Stimulated activated memory B cell treated with anti-CD40 and anti-IgM and Interleukin-4, amounts not matched to agents 10 μg/mL and 1 μg/mL and 100 μg/mL, for 72 hours (primary cell): Measurements from ENCODE around the gene PRICKLE2.

Source experiments
- ATAC-seq: fragments of 150-1000 bp; cut with Tn5 transposase; 2 replicates; pipeline ENCODE4 v1.10.0; 2021
- H3K27ac Mint-ChIP-seq: one replicate; pipeline ENCODE4 v1.8.0; 2022; ENCODE audit warnings: mild to moderate bottlenecking, mixed read lengths
- H3K27me3 Mint-ChIP-seq: one replicate; pipeline ENCODE4 v1.8.0; 2022; ENCODE audit warnings: mixed read lengths
- H3K36me3 Mint-ChIP-seq: one replicate; pipeline ENCODE4 v1.8.0; 2022; ENCODE audit warnings: mixed read lengths
- H3K4me1 Mint-ChIP-seq: one replicate; pipeline ENCODE4 v1.8.0; 2022; ENCODE audit warnings: mixed read lengths
- H3K4me3 Mint-ChIP-seq: one replicate; pipeline ENCODE4 v1.8.0; 2022; ENCODE audit warnings: mild to moderate bottlenecking, moderate library complexity, mixed read lengths
- H3K9me3 Mint-ChIP-seq: one replicate; pipeline ENCODE4 v1.8.0; 2022; ENCODE audit warnings: mixed read lengths

Gene PRICKLE2

GRCh38 chr3:64234571-64234970 lies 9.3 kb upstream of the PRICKLE2 start:
- peaks cover 20% of the 10 kb centered on the region for H3K27me3 Mint-ChIP-seq
- H3K27ac Mint-ChIP-seq = no peak overlapping the region
- no peaks in the 10 kb centered on the region for H3K4me1 Mint-ChIP-seq
- H3K4me3 Mint-ChIP-seq = no peak overlapping the region
- H3K36me3 Mint-ChIP-seq = no peaks in the 10 kb centered on the region
- no peaks in the 10 kb centered on the region for H3K9me3 Mint-ChIP-seq
- no peak for ATAC-seq

GRCh38 chr3:64232821-64233220 lies 7.6 kb upstream of the PRICKLE2 start:
- H3K27ac Mint-ChIP-seq = no peak overlapping the region
- no peak overlapping the region for H3K4me3 Mint-ChIP-seq
- peaks cover 15% of the 10 kb centered on the region for H3K27me3 Mint-ChIP-seq
- H3K4me1 Mint-ChIP-seq = no peaks in the 10 kb centered on the region
- no peak for ATAC-seq
- no peaks in the 10 kb centered on the region for H3K9me3 Mint-ChIP-seq
- H3K36me3 Mint-ChIP-seq = no peaks in the 10 kb centered on the region

- Mint-ChIP-seq H3K36me3 (no peaks in the 10 kb centered on the region), H3K27me3 (peaks cover 4% of the 10 kb centered on the region), H3K4me3 (no peak overlapping the region), H3K9me3 (no peaks in the 10 kb centered on the region), H3K27ac (no peak overlapping the region), H3K4me1 (peaks cover 12% of the 10 kb centered on the region)
- no peak for ATAC-seq
Measured at GRCh38 chr3:64229903-64230302, 4.6 kb upstream of the PRICKLE2 start.

- H3K4me1 Mint-ChIP-seq = peaks cover 20% of the 10 kb centered on the region
- ATAC-seq = no peak
- no peaks in the 10 kb centered on the region for H3K36me3 Mint-ChIP-seq
- H3K27ac Mint-ChIP-seq = no peak overlapping the region
- H3K9me3 Mint-ChIP-seq = no peaks in the 10 kb centered on the region
- no peak overlapping the region for H3K4me3 Mint-ChIP-seq
- no peaks in the 10 kb centered on the region for H3K27me3 Mint-ChIP-seq
Measured at GRCh38 chr3:64228110-64228509, 2.8 kb upstream of the PRICKLE2 start.

- Mint-ChIP-seq H3K27me3 (no peaks in the 10 kb centered on the region), H3K9me3 (no peaks in the 10 kb centered on the region), H3K4me1 (peaks cover 27% of the 10 kb centered on the region), H3K27ac (no peak overlapping the region), H3K36me3 (no peaks in the 10 kb centered on the region), H3K4me3 (no peak overlapping the region)
- ATAC-seq = no peak
Measured at GRCh38 chr3:64226730-64227129, 1.5 kb upstream of the PRICKLE2 start.

GRCh38 chr3:64225695-64226499 lies 631 bp upstream of the PRICKLE2 start:
- H3K36me3 Mint-ChIP-seq = no peaks in the 10 kb centered on the region
- no peaks in the 10 kb centered on the region for H3K27me3 Mint-ChIP-seq
- peak overlapping the region; percentile 99 for H3K27ac Mint-ChIP-seq
- peaks cover 27% of the 10 kb centered on the region for H3K4me1 Mint-ChIP-seq
- ATAC-seq = no peak
- peak overlapping the region; percentile 89 for H3K4me3 Mint-ChIP-seq
- no peaks in the 10 kb centered on the region for H3K9me3 Mint-ChIP-seq

- no peaks in the 10 kb centered on the region for H3K27me3 Mint-ChIP-seq
- no peaks in the 10 kb centered on the region for H3K36me3 Mint-ChIP-seq
- peak overlapping the region; percentile 89 for H3K4me3 Mint-ChIP-seq
- peaks cover 33% of the 10 kb centered on the region for H3K4me1 Mint-ChIP-seq
- no peak for ATAC-seq
- H3K9me3 Mint-ChIP-seq = no peaks in the 10 kb centered on the region
- peak overlapping the region; percentile 99 for H3K27ac Mint-ChIP-seq
Measured at GRCh38 chr3:64223791-64224745, 1.2 kb downstream of the PRICKLE2 start.

- no peak for ATAC-seq
- no peak overlapping the region for H3K27ac Mint-ChIP-seq
- H3K27me3 Mint-ChIP-seq = no peaks in the 10 kb centered on the region
- H3K4me3 Mint-ChIP-seq = no peak overlapping the region
- H3K4me1 Mint-ChIP-seq = peaks cover 33% of the 10 kb centered on the region
- H3K9me3 Mint-ChIP-seq = no peaks in the 10 kb centered on the region
- no peaks in the 10 kb centered on the region for H3K36me3 Mint-ChIP-seq
Measured at GRCh38 chr3:64222501-64223111, 2.7 kb downstream of the PRICKLE2 start.

GRCh38 chr3:64221571-64222257 lies 3.6 kb downstream of the PRICKLE2 start:
- Mint-ChIP-seq H3K27ac (no peak overlapping the region), H3K9me3 (no peaks in the 10 kb centered on the region), H3K4me1 (peaks cover 33% of the 10 kb centered on the region), H3K4me3 (no peak overlapping the region), H3K36me3 (no peaks in the 10 kb centered on the region), H3K27me3 (no peaks in the 10 kb centered on the region)
- ATAC-seq = no peak

GRCh38 chr3:64220161-64220914 lies 4.9 kb downstream of the PRICKLE2 start:
- no peaks in the 10 kb centered on the region for H3K27me3 Mint-ChIP-seq
- ATAC-seq = no peak

GRCh38 chr3:64218746-64219145 lies 6.5 kb downstream of the PRICKLE2 start:
- H3K27ac Mint-ChIP-seq = no peak overlapping the region
- H3K36me3 Mint-ChIP-seq = no peaks in the 10 kb centered on the region
- H3K27me3 Mint-ChIP-seq = no peaks in the 10 kb centered on the region
- H3K4me1 Mint-ChIP-seq = peaks cover 18% of the 10 kb centered on the region
- no peaks in the 10 kb centered on the region for H3K9me3 Mint-ChIP-seq
- H3K4me3 Mint-ChIP-seq = no peak overlapping the region
- ATAC-seq = no peak

More at GRCh38 chr3:64220161-64220914, 4.9 kb downstream of the PRICKLE2 start:
- H3K4me1 Mint-ChIP-seq = peaks cover 25% of the 10 kb centered on the region
- H3K9me3 Mint-ChIP-seq = no peaks in the 10 kb centered on the region
- no peak overlapping the region for H3K27ac Mint-ChIP-seq
- H3K36me3 Mint-ChIP-seq = no peaks in the 10 kb centered on the region
- H3K4me3 Mint-ChIP-seq = no peak overlapping the region

- Mint-ChIP-seq H3K4me1 (peaks cover 15% of the 10 kb centered on the region), H3K27ac (no peak overlapping the region), H3K9me3 (no peaks in the 10 kb centered on the region), H3K4me3 (no peak overlapping the region), H3K27me3 (no peaks in the 10 kb centered on the region), H3K36me3 (no peaks in the 10 kb centered on the region)
- ATAC-seq = no peak
Measured at GRCh38 chr3:64218329-64218728, 6.9 kb downstream of the PRICKLE2 start.

- Mint-ChIP-seq H3K36me3 (no peaks in the 10 kb centered on the region), H3K4me3 (no peak overlapping the region), H3K9me3 (no peaks in the 10 kb centered on the region), H3K4me1 (peaks cover 6% of the 10 kb centered on the region), H3K27me3 (no peaks in the 10 kb centered on the region), H3K27ac (no peak overlapping the region)
- no peak for ATAC-seq
Measured at GRCh38 chr3:64216274-64217147, 8.8 kb downstream of the PRICKLE2 start.
